ENCODE measurements around the gene TWIST2. TPM values are rescaled to one million over a fixed set of nuclear protein-coding genes. Genes with fewer than 3 reads are reported as not detected.

TWIST2 gene
- polyA plus RNA-seq, 1 of the 3 experiments (the other 2 are of a cell fraction) = 19.5 TPM

DNA sequence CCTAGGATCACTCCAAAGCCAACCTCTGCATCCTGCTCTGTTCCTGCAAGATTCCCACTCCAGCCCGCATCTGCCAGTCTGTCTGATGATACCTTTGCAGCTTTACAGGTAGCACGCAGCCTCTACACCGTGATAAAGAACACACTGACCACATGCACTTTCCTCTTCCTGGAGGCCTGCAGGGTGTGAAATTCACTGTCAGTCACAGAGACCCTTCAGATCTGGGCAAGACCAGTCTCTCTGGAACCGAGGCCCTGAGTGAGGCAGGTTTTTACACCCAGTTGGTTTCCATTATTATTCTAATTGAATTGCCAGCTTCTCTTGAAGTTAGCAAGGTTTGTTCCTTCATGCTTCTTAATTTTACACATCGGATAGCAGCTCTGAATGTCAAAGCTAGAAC is 30.5 kb upstream of the TWIST2 start:
- ChIA-PET CTCF (interaction anchor here (0.6 kb wide), 1 partner anchor 477 kb away, joined by 3 read pairs; no protein-coding TSS in a partner anchor), POLR2A (no interaction called here)
- no peak overlapping the region for H3K9ac ChIP-seq
- no peak overlapping the region for H3K4me2 ChIP-seq
- TF ChIP-seq EZH2phosphoT487 (IDR thresholded peaks at IDR 0.05; ENCODE audit: borderline replicate concordance, low read depth) (no peak), GABPA (IDR thresholded peaks at IDR 0.05; ENCODE audit: low read depth) (no peak), CHD2 (IDR thresholded peaks at IDR 0.05; ENCODE audit: low read length, partially characterized antibody) (no peak)
- TF ChIP-seq, protein P1, sequence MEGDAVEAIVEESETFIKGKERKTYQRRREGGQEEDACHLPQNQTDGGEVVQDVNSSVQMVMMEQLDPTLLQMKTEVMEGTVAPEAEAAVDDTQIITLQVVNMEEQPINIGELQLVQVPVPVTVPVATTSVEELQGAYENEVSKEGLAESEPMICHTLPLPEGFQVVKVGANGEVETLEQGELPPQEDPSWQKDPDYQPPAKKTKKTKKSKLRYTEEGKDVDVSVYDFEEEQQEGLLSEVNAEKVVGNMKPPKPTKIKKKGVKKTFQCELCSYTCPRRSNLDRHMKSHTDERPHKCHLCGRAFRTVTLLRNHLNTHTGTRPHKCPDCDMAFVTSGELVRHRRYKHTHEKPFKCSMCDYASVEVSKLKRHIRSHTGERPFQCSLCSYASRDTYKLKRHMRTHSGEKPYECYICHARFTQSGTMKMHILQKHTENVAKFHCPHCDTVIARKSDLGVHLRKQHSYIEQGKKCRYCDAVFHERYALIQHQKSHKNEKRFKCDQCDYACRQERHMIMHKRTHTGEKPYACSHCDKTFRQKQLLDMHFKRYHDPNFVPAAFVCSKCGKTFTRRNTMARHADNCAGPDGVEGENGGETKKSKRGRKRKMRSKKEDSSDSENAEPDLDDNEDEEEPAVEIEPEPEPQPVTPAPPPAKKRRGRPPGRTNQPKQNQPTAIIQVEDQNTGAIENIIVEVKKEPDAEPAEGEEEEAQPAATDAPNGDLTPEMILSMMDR (IDR thresholded peaks at IDR 0.05) = no peak
- peaks cover 0 to 4% of the 10 kb centered on the region in 2 experiments; a peak in 2 of 4 replicates for H3K4me1 ChIP-seq (ENCODE audit: control insufficient read depth in 1 of 2, insufficient read depth in 2 of 2, low read depth in 1 of 2, low read length in 1 of 2)
- WGBS (ENCODE audit: low lambda C conversion rate) = 56% methylated on average over 5 of the region's 5 CpGs
- H3K4me3 ChIP-seq (ENCODE audit: low read depth in 2 of 2, low read length in 1 of 2) = no peak overlapping the region
- H3F3A ChIP-seq (replicated peaks; ENCODE audit: insufficient read depth) = no peaks in the 10 kb centered on the region
- no peaks in the 10 kb centered on the region for H3K36me3 ChIP-seq (replicated peaks in 1 of 2; ENCODE audit: control insufficient read depth in 1 of 2, insufficient read depth in 2 of 2, low read length in 1 of 2)
- no peaks in the 10 kb centered on the region for H4K20me1 ChIP-seq (ENCODE audit: insufficient read depth)
- no peaks in the 10 kb centered on the region for H3K79me2 ChIP-seq (ENCODE audit: insufficient read depth)
- H2AFZ ChIP-seq (ENCODE audit: low read depth) = no peak overlapping the region
- H3K9me3 ChIP-seq = no peaks in the 10 kb centered on the region
- DNase-seq = no peak
- no peaks in the 10 kb centered on the region for H3K9me2 ChIP-seq
- no peak overlapping the region for H3K27ac ChIP-seq (ENCODE audit: low read depth in 2 of 2, low read length in 1 of 2)
- H3K27me3 ChIP-seq (ENCODE audit: insufficient read depth) = no peaks in the 10 kb centered on the region

DNA sequence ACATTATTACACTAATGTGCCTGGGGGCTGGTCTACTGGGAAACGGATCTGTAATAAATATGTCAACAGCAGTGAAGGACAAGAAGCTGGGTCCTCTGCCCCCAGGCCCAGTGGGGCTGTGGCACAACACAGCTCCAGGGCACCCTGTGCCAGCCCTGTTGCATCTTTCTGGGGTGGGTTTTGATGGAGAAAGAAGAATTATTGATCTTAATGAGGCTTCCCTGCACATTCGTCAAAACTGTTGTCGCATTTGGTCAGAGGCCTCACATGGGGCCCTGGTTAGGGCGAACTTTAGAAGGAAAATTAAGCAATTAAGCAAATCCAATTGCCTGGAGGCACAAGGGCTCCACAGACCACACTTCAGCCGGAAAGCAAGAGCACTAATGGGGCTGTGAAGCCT is 30.0 kb upstream of the TWIST2 start:
- H3K4me3 ChIP-seq (ENCODE audit: low read depth in 2 of 2, low read length in 1 of 2) = no peak overlapping the region
- H2AFZ ChIP-seq (ENCODE audit: low read depth) = no peak overlapping the region
- POLR2A ChIA-PET = no interaction called here
- no peak for DNase-seq
- no peak overlapping the region for H3K4me2 ChIP-seq
- no peak overlapping the region for H3K27ac ChIP-seq (ENCODE audit: low read depth in 2 of 2, low read length in 1 of 2)
- no peaks in the 10 kb centered on the region for H3K9me2 ChIP-seq
- no peak overlapping the region for H3K9ac ChIP-seq
- CTCF ChIA-PET = interaction anchor here (0.6 to 1.3 kb wide), 2 partner anchors 447 to 477 kb away, joined by 3 read pairs; no protein-coding TSS in a partner anchor
- H3K4me1 ChIP-seq (ENCODE audit: control insufficient read depth in 1 of 2, insufficient read depth in 2 of 2, low read depth in 1 of 2, low read length in 1 of 2) = peaks cover 0 to 4% of the 10 kb centered on the region in 2 experiments; a peak in 2 of 4 replicates
- H3K36me3 ChIP-seq (replicated peaks in 1 of 2; ENCODE audit: control insufficient read depth in 1 of 2, insufficient read depth in 2 of 2, low read length in 1 of 2) = no peaks in the 10 kb centered on the region
- H3K79me2 ChIP-seq (ENCODE audit: insufficient read depth) = no peaks in the 10 kb centered on the region
- no peaks in the 10 kb centered on the region for H4K20me1 ChIP-seq (ENCODE audit: insufficient read depth)
- H3F3A ChIP-seq (replicated peaks; ENCODE audit: insufficient read depth) = no peaks in the 10 kb centered on the region
- no peaks in the 10 kb centered on the region for H3K9me3 ChIP-seq
- TF ChIP-seq ELF1 (IDR thresholded peaks at IDR 0.05) = no peak
- no peak for TF ChIP-seq FOXJ3 (CRISPR knock-in tag; IDR thresholded peaks at IDR 0.05)
- TF ChIP-seq, protein P1 (IDR thresholded peaks at IDR 0.05) = no peak
- TF ChIP-seq RFX5 (IDR thresholded peaks at IDR 0.05; ENCODE audit: low read length) = no peak
- no peak for TF ChIP-seq MXI1 (IDR thresholded peaks at IDR 0.05; ENCODE audit: low read depth, low read length)
- TF ChIP-seq RCOR1 (IDR thresholded peaks at IDR 0.05; ENCODE audit: low read length) = no peak
- TF ChIP-seq, protein P2, sequence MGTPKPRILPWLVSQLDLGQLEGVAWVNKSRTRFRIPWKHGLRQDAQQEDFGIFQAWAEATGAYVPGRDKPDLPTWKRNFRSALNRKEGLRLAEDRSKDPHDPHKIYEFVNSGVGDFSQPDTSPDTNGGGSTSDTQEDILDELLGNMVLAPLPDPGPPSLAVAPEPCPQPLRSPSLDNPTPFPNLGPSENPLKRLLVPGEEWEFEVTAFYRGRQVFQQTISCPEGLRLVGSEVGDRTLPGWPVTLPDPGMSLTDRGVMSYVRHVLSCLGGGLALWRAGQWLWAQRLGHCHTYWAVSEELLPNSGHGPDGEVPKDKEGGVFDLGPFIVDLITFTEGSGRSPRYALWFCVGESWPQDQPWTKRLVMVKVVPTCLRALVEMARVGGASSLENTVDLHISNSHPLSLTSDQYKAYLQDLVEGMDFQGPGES (IDR thresholded peaks at IDR 0.05; ENCODE audit: low read depth, low read length) = no peak
- no peak for TF ChIP-seq GABPA (IDR thresholded peaks at IDR 0.05; ENCODE audit: low read depth)
- TF ChIP-seq, protein P3, sequence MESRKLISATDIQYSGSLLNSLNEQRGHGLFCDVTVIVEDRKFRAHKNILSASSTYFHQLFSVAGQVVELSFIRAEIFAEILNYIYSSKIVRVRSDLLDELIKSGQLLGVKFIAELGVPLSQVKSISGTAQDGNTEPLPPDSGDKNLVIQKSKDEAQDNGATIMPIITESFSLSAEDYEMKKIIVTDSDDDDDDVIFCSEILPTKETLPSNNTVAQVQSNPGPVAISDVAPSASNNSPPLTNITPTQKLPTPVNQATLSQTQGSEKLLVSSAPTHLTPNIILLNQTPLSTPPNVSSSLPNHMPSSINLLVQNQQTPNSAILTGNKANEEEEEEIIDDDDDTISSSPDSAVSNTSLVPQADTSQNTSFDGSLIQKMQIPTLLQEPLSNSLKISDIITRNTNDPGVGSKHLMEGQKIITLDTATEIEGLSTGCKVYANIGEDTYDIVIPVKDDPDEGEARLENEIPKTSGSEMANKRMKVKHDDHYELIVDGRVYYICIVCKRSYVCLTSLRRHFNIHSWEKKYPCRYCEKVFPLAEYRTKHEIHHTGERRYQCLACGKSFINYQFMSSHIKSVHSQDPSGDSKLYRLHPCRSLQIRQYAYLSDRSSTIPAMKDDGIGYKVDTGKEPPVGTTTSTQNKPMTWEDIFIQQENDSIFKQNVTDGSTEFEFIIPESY (IDR thresholded peaks at IDR 0.05; ENCODE audit: borderline replicate concordance, low read depth) = no peak
- TF ChIP-seq CHD2 (IDR thresholded peaks at IDR 0.05; ENCODE audit: low read length, partially characterized antibody) = no peak
- TF ChIP-seq, protein P4, sequence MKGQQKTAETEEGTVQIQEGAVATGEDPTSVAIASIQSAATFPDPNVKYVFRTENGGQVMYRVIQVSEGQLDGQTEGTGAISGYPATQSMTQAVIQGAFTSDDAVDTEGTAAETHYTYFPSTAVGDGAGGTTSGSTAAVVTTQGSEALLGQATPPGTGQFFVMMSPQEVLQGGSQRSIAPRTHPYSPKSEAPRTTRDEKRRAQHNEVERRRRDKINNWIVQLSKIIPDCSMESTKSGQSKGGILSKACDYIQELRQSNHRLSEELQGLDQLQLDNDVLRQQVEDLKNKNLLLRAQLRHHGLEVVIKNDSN (IDR thresholded peaks at IDR 0.05; ENCODE audit: borderline replicate concordance, low read depth) = no peak
- TF ChIP-seq, protein P5, sequence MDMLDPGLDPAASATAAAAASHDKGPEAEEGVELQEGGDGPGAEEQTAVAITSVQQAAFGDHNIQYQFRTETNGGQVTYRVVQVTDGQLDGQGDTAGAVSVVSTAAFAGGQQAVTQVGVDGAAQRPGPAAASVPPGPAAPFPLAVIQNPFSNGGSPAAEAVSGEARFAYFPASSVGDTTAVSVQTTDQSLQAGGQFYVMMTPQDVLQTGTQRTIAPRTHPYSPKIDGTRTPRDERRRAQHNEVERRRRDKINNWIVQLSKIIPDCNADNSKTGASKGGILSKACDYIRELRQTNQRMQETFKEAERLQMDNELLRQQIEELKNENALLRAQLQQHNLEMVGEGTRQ (IDR thresholded peaks at IDR 0.05; ENCODE audit: borderline replicate concordance, low read depth, low read length) = no peak
- no peak for TF ChIP-seq SIN3A (IDR thresholded peaks at IDR 0.05; ENCODE audit: borderline replicate concordance, low read depth, low read length)
- no peak for TF ChIP-seq JUND (IDR thresholded peaks at IDR 0.05)
- no peak for TF ChIP-seq RAD21 (IDR thresholded peaks at IDR 0.05; ENCODE audit: low read length)
- WGBS (ENCODE audit: low lambda C conversion rate) = 43% methylated on average over 5 of the region's 5 CpGs
- H3K27me3 ChIP-seq (ENCODE audit: insufficient read depth) = no peaks in the 10 kb centered on the region
